GM20431 (cell line): ENCODE data around the gene IFT57.

Experiments
- in situ Hi-C: fragments of 300-500 bp; cut with MseI, MboI; formaldehyde crosslinking; loops from one replicate; pipeline ENCODE4 v1.15.0; 2020; ENCODE audit warnings: low sequenced_read_pairs; ENCODE audit not compliant: unreplicated experiment

The IFT57 gene

GRCh38 chr3:108221393-108221792 is 831 bp downstream of the IFT57 start:
- in situ Hi-C loops: no loop called here

- in situ Hi-C loops: no loop called here
Measured at GRCh38 chr3:108219336-108219735, 2.9 kb downstream of the IFT57 start.

- in situ Hi-C loops: no loop called here
Measured at GRCh38 chr3:108218811-108219210, 3.4 kb downstream of the IFT57 start.

GRCh38 chr3:108215871-108216270 is 6.4 kb downstream of the IFT57 start:
- in situ Hi-C loops: no loop called here

- in situ Hi-C loops: no loop called here
Measured at GRCh38 chr3:108209579-108209978, 12.6 kb downstream of the IFT57 start.

- in situ Hi-C loops: no loop called here
Measured at GRCh38 chr3:108208831-108209230, 13.4 kb downstream of the IFT57 start.

GRCh38 chr3:108202834-108203233 is 19.4 kb downstream of the IFT57 start:
- in situ Hi-C loops: no loop called here

GRCh38 chr3:108202080-108202479 is 20.1 kb downstream of the IFT57 start:
- in situ Hi-C loops: no loop called here

GRCh38 chr3:108201258-108201657 is 21.0 kb downstream of the IFT57 start:
- in situ Hi-C loops: no loop called here

- in situ Hi-C loops: no loop called here
Measured at GRCh38 chr3:108200578-108200977, 21.6 kb downstream of the IFT57 start.

GRCh38 chr3:108200024-108200423 is 22.2 kb downstream of the IFT57 start:
- in situ Hi-C loops: no loop called here

- in situ Hi-C loops: no loop called here
Measured at GRCh38 chr3:108191394-108191793, 30.8 kb downstream of the IFT57 start.

GRCh38 chr3:108190346-108190745 is 31.9 kb downstream of the IFT57 start:
- in situ Hi-C loops: no loop called here

GRCh38 chr3:108189440-108189839 is 32.8 kb downstream of the IFT57 start:
- in situ Hi-C loops: no loop called here

GRCh38 chr3:108185536-108185935 is 36.7 kb downstream of the IFT57 start:
- in situ Hi-C loops: no loop called here

GRCh38 chr3:108184824-108185223 is 37.4 kb downstream of the IFT57 start:
- in situ Hi-C loops: no loop called here

GRCh38 chr3:108183971-108184370 is 38.3 kb downstream of the IFT57 start:
- in situ Hi-C loops: no loop called here

GRCh38 chr3:108183181-108183580 is 39.0 kb downstream of the IFT57 start:
- in situ Hi-C loops: no loop called here

- in situ Hi-C loops: no loop called here
Measured at GRCh38 chr3:108182339-108182738, 39.9 kb downstream of the IFT57 start.

GRCh38 chr3:108181172-108181571 is 41.1 kb downstream of the IFT57 start:
- in situ Hi-C loops: no loop called here

- in situ Hi-C loops: no loop called here
Measured at GRCh38 chr3:108180194-108180593, 42.0 kb downstream of the IFT57 start.

- in situ Hi-C loops: no loop called here
Measured at GRCh38 chr3:108178676-108179075, 43.5 kb downstream of the IFT57 start.

- in situ Hi-C loops: no loop called here
Measured at GRCh38 chr3:108177536-108177935, 44.7 kb downstream of the IFT57 start.
